GM12865 (cell line): ENCODE measurements around the gene FOXK1.

ENCODE experiments used
- DNase-seq: peaks from one replicate; pipeline ENCODE4 v3.0.0; 2010; ENCODE audit warnings: low read depth
- H3K4me3 ChIP-seq: 2 replicates; pipeline ENCODE4 v1.5.1; 2011; ENCODE audit warnings: mild to moderate bottlenecking, low read depth, low read length, control low read depth
- TF ChIP-seq, protein P1 (sequence below): IDR thresholded peaks from 2 replicates; pipeline ENCODE4 v1.5.1; 2011; ENCODE audit warnings: low read length, control low read depth, low read depth, inconsistent platforms; ENCODE audit not compliant: insufficient read depth; ENCODE audit errors: missing control alignments

Gene FOXK1

DNA sequence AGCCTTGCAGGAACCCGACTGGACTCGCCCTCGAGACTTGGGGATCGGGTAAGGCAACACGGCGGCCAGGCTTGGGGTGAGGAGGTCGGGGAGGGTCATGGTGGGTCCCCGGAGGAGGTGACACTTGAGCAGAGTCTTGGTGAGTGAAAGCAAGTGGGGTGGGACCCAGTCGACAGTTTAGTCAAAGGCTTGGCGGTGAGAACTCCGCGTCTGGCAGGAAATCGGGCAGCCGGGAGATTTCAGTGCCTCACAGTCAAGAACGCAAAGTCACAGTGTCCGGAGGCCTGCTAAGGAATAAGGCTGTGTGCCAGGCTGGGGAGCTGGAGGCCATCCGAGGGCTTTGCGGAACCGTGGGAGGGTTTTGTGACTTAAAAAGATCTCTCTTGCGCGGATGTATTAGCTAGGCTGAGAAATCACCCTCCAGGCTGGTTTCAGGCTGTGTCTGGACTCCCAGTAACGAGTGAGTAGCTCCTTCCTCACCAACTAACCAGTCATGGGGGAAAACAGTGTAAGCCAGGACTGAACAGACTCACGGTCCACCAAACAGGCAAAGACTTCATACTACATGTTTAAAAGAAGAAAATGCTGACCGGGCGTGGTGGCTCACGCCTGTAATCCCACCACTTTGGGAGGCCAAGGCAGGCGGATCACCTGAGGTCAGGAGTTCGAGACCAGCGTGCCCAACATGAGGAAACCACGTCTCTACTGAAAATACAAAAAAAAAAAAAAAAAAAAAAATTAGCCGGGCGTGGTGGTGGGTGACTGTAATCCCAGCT lies 93.9 kb downstream of the FOXK1 start:
- DNase-seq: peak; percentile 57
- peak overlapping the region; percentile 99 for H3K4me3 ChIP-seq

GRCh38 chr7:4779118-4779517 lies 97.0 kb downstream of the FOXK1 start:
- H3K4me3 ChIP-seq: no peak overlapping the region
- TF ChIP-seq, protein P1, sequence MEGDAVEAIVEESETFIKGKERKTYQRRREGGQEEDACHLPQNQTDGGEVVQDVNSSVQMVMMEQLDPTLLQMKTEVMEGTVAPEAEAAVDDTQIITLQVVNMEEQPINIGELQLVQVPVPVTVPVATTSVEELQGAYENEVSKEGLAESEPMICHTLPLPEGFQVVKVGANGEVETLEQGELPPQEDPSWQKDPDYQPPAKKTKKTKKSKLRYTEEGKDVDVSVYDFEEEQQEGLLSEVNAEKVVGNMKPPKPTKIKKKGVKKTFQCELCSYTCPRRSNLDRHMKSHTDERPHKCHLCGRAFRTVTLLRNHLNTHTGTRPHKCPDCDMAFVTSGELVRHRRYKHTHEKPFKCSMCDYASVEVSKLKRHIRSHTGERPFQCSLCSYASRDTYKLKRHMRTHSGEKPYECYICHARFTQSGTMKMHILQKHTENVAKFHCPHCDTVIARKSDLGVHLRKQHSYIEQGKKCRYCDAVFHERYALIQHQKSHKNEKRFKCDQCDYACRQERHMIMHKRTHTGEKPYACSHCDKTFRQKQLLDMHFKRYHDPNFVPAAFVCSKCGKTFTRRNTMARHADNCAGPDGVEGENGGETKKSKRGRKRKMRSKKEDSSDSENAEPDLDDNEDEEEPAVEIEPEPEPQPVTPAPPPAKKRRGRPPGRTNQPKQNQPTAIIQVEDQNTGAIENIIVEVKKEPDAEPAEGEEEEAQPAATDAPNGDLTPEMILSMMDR: no peak
- no peak for DNase-seq

More for the DNA sequence above, 93.9 kb downstream of the FOXK1 start:
- TF ChIP-seq, protein P1: no peak

DNA sequence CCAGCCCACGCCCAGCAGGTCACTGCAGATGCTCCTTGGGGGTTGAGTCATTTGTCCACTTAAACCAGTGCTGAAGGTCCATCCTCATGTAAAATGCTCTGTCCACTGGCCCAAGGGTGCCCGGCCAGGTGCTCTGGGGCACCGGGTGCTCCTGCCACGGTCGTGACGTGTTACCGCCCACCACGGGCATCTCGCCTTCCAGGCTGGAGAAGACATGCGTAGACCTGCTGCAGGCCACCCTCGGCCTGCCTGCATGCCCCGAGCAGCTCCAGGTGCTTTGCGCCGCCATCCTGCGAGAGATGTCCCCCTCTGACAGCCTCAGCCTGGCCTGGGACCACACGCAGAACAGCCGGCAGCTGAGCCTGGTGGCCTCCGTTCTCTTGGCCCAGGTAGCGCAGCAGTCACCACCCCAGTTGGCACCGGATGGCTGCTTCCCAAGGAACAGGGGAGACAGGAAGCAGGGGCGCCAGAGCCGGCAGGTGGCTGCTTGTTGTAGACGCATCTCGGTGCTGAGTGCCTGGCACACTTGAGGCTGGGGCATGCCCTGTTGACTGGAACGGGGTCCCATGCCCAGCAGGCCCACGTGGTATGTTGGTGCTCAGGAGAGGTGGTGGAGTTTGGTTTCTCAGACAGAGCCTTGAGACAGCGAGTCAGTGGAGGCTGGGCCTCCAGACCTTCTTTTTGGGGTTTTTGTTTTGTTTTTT lies 99.4 kb downstream of the FOXK1 start:
- no peak for DNase-seq
- no peak overlapping the region for H3K4me3 ChIP-seq
- TF ChIP-seq, protein P1: no peak

GRCh38 chr7:4782333-4783291 lies 100.5 kb downstream of the FOXK1 start:
- DNase-seq: no peak
- TF ChIP-seq, protein P1: no peak
- H3K4me3 ChIP-seq: no peak overlapping the region

- TF ChIP-seq, protein P1: no peak
- no peak for DNase-seq
- no peak overlapping the region for H3K4me3 ChIP-seq
These were observed 101.2 kb downstream of the FOXK1 start for GRCh38 chr7:4783292-4783652.

- TF ChIP-seq, protein P1: no peak
- H3K4me3 ChIP-seq: no peak overlapping the region
- no peak for DNase-seq
These were observed 101.8 kb downstream of the FOXK1 start for GRCh38 chr7:4783762-4784351.
